HG03135 (cell line): ENCODE data around the gene SPATS2.
"Not testable (repeated sequence)": the region's sequence is repeated elsewhere in the genome, so short reads cannot be mapped to it uniquely, and the experiment has no call there.

Experiments
- ATAC-seq: cut with Tn5 transposase; IDR thresholded peaks from one replicate; pipeline ENCODE4 v1.9.1; 2021; ENCODE audit warnings: mild to moderate bottlenecking, moderate library complexity; ENCODE audit not compliant: unreplicated experiment

The SPATS2 gene

DNA sequence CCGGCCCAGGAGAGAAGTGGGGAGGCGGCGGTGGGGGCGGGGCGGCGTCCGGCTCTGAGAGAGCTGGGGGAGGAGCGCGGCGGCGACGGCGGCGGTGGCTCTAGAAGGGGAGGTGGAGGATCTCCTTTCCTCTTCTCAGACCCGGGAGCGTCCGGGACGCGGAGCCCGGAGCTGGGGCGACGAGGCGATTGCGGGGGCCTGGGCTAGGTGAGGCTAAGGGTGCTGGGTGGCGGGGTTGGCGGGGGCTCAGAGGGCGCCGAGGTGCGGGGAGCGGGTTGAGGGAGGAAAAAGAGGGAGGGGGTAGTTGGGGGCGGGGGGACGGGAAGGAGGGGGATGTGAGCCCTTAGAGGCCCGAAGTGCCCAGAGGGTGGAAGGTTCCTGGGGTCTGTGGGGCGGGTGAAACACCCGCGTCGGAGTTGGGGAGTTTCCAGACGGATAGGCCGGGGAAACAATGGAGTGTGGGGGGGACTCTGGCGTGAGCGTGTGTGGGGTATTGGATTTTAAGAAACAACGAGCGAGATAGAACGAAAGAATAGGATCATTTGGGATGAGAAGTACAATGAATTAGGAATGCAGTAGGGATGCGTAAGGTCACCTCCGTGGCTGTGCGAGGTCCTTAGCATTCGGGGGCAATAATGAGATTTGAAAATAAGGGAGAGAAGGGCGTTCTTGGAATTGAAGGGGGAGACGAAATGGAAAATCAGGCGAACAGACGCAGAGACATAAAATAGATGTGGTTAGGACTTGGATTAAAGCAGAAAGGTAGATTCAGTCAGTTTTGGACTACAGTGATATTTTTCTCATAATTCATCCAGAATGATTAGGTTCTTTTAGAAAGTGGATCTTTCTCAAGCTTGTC, at the start of gene SPATS2:
TSS of gene SPATS2 (plus strand) at position 82 of the 859 bp plus-strand sequence. CDS start 93,551 bp downstream, outside the sequence.
- no peak for ATAC-seq

- ATAC-seq, result not testable (repeated sequence)
Measured at GRCh38 chr12:49320411-49321103, 46.7 kb upstream of the SPATS2 start.

DNA sequence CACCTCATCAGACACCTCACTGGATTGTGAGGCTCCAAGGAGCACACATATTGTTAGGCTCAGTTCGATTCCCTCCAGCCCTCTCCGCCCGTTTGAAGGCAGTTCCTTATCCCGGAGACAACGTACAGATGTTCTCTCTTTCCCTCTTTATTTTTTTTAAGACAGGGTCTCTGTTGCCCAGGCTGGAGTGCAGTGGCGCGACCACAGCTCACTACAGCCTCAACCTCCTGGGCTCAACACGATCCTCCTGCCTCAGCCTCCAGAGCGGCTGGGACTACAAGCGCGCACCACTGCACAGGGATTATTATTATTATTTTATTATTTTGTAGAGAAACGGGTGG, 44.9 kb upstream of the SPATS2 start:
- ATAC-seq, result no peak

- ATAC-seq, result peak; percentile 97
Measured at GRCh38 chr12:49322708-49323523, 44.3 kb upstream of the SPATS2 start, which contains the start of gene TROAP. TSS of gene TROAP (plus strand) at chr12:49323255. CDS start at chr12:49323609, 354 bp downstream.

GRCh38 chr12:49323524-49324097, 43.7 kb upstream of the SPATS2 start:
- no peak for ATAC-seq

DNA sequence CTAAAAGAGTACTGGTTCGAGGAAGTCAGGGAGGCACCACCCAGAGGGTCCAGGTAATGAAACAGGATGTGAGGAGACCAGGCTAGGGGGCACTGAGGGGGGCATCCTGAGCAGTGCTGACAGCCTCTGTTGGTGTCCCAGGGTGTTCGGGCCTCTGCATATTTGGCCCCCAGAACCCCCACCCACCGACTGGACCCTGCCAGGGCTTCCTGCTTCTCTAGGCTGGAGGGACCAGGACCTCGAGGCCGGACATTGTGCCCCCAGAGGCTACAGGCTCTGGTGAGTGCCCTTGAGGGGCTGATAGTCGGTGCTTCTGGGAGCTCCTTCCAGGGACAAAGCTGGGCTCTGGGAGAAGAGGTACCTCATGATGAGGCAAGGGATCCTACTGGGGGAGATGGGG, 41.7 kb upstream of the SPATS2 start:
- ATAC-seq, result no peak

- ATAC-seq, result no peak
Measured at GRCh38 chr12:49327368-49327767, 39.9 kb upstream of the SPATS2 start.

GRCh38 chr12:49327887-49328286, 39.4 kb upstream of the SPATS2 start:
- ATAC-seq, result no peak

DNA sequence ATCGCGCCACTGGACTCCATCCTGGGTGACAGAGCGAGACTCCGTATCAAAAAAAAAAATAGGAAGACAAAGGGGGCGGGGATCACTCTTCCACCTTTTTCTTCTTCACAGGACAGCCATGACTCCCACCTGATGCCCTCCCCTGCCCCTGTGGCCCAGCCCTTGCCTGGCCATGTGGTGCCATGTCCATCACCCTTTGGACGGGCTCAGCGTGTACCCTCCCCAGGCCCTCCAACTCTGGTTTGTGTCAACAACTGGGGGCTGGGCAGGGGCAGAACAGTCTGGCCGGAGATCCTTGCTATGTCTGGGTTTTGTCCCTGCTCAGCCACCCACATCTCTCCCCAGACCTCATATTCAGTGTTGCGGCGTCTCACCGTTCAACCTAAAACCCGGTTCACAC, 38.4 kb upstream of the SPATS2 start:
- no peak for ATAC-seq

GRCh38 chr12:49330032-49330619, 37.1 kb upstream of the SPATS2 start:
- ATAC-seq, result no peak

DNA sequence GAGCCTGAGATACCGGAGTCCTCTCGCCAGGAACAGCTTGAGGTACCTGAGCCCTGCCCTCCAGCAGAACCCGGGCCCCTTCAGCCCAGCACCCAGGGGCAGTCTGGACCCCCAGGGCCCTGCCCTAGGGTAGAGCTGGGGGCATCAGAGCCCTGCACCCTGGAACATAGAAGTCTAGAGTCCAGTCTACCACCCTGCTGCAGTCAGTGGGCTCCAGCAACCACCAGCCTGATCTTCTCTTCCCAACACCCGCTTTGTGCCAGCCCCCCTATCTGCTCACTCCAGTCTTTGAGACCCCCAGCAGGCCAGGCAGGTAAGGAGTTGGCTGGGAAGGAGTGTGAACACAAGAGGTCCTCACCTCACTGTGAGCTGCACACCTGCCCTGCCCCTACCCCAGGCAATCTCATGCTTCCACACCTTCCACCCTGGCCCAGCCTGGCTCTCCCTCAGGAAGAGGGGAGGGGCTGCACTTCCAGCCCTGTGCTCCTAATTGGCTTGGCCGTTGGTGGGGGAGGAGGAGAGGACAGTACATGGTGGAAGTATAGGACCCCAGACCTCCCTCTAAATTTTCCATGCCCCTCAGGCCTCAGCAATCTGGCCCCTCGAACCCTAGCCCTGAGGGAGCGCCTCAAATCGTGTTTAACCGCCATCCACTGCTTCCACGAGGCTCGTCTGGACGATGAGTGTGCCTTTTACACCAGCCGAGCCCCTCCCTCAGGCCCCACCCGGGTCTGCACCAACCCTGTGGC, 36.5 kb upstream of the SPATS2 start:
- ATAC-seq, result no peak

- ATAC-seq, result no peak
Measured at GRCh38 chr12:49331380-49332222, 35.7 kb upstream of the SPATS2 start.

DNA sequence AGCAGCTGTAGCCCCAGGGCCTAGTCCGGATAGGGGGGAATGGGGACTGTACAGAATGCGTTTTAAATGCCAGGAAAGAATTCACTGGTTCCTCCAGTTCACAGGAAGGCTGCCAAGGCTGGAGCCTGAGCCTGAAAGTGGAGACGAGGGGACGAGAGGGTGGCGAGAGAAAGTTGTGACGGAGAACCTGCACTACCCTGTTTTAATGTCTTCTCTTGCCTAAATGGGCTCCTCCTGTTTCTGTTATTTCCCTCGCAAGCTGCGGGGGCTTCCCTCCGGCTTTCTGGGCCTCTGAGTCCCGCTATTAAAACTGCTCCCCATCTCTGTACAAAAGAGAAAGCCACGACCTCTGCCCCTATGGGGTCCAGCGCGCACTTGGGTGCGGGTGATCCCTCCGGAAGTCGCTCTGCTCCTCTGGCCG, 34.8 kb upstream of the SPATS2 start:
- ATAC-seq, result no peak

DNA sequence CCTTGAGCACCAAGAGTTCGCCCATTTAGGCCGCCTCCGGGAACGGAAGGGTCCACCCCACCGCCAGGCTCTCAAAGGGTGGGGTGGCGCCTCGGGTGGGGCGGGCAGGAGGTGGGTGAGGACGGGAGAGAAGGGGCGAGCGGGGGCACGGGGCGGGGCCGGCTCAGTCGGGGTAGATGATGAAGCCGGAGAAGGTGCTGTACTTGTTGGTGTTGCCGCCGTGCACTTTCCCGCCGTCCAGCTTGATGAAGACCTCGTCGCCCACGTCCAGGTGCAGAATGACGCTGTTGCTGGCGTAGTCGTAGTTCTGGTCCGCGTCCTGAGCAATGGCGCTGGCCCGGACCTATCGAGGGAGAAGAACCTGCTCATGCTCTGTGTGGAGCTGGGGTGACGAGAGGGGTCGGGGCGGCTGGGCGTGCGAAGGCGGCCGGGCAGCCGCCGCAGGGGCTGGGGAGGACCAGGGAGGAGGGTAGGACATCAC, 34.3 kb upstream of the SPATS2 start:
- no peak for ATAC-seq

DNA sequence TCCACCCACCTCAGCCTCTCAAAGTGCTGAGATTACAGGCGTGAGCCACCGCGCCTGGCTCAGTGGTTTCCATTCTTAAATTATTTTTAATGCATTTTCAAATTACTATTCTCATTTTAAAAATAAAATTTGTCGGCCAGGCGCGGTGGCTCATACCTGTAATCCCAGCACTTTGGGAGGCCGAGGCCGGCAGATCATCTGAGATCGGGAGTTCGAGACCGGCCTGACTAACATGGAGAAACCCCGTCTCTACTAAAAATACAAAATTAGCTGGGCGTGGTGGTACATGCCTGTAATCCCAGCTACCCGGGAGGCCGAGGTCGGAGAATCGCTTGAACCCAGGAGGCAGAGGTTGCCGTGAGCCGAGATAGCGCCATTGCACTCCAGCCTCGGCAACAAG, 33.5 kb upstream of the SPATS2 start:
- not testable (repeated sequence) for ATAC-seq

DNA sequence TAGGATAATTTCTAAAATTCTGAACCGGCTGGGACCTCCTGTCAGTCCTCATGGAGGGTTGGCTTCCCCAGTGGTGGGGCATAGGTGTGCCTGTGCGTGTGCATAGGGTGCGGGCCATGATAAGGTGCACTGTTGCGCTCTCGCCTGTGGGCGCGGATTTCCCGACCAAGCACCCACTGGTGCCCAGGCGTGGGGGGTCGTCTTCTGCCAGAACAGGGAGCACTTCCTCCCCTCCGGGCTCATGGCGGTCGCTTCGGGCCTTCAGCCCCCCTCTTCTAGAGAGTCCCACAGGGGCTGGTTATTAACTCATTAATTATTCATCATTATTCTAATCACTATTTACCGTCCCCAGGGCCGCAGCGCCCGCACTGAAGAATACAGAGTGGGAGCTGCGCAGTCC, 33.0 kb upstream of the SPATS2 start:
- ATAC-seq, result no peak

DNA sequence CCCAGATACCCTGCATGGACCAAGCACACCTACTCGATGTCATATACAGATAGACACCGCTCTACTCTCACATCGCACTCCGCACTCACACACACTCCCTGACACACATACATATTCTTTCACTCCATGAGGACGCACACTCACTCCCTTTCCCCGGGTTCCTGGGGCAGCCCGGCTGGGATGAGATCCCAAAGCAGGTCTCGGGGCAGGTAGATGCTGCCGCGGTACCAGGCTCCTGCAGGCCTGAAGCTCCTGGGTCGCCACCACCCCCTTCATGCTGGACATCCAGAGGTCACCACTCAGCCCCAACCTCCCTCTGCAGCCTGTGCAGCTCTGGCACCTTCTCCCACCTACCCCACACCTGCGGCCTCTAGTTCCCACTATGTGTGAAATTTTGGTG, 32.6 kb upstream of the SPATS2 start:
- ATAC-seq, result no peak

- no peak for ATAC-seq
Measured at GRCh38 chr12:49335118-49335954, 31.9 kb upstream of the SPATS2 start.
